ENCODE data around the gene ELMO3.

Gene ELMO3

GRCh38 chr16:67154578-67155294, 44.2 kb upstream of the ELMO3 start:
- H3K4me1 ChIP-seq, result peaks cover 37 to 56% (median 46%) of the 10 kb centered on the region in 10 experiments
- peaks cover 0 to 6% (median 0%) of the 10 kb centered on the region in 11 experiments; a peak in 3 of 22 replicates for H3K9me3 ChIP-seq (replicated peaks in 1 of 11)
- peaks cover 0 to 13% (median 4%) of the 10 kb centered on the region in 11 experiments; a peak in 14 of 22 replicates for H3K36me3 ChIP-seq
- H4K20me1 ChIP-seq, result peaks cover 69 to 97% (median 87%) of the 10 kb centered on the region in 11 experiments
- TF ChIP-seq Cebpa-rat (IDR thresholded peaks at IDR 0.05), result no peak
- peak overlapping the region; percentile 52 to 88 (median 71) for H3K4me2 ChIP-seq
- no peak overlapping the region for H3K27ac ChIP-seq
- 0 out of 22 replicates have a peak overlapping the region, but pooled peaks of 1 of the 11 experiments have one; percentile 7 for H3K9ac ChIP-seq
- no peak overlapping the region for H3K4me3 ChIP-seq
- H3K27me3 ChIP-seq, result peaks cover 20 to 55% (median 43%) of the 10 kb centered on the region in 11 experiments

GRCh38 chr16:67155295-67156142, 43.4 kb upstream of the ELMO3 start:
- peaks cover 13 to 47% (median 35%) of the 10 kb centered on the region in 11 experiments for H3K27me3 ChIP-seq
- TF ChIP-seq Cebpa-rat (IDR thresholded peaks at IDR 0.05), result no peak

GRCh38 chr16:67156143-67156844, 42.6 kb upstream of the ELMO3 start:
- no peak overlapping the region for H3K9ac ChIP-seq
- TF ChIP-seq Cebpa-rat (IDR thresholded peaks at IDR 0.05), result no peak
- peaks cover 54 to 84% (median 72%) of the 10 kb centered on the region in 11 experiments for H4K20me1 ChIP-seq
- H3K27me3 ChIP-seq, result peaks cover 7 to 44% (median 31%) of the 10 kb centered on the region in 11 experiments
- peak overlapping the region in 8 of 11 experiments; percentile 7 to 81 (median 70); a peak in 13 of 22 replicates for H3K4me2 ChIP-seq
- H3K36me3 ChIP-seq, result peaks cover 0 to 10% (median 0%) of the 10 kb centered on the region in 11 experiments; a peak in 2 of 22 replicates
- no peaks in the 10 kb centered on the region for H3K9me3 ChIP-seq (replicated peaks in 1 of 11)
- H3K4me3 ChIP-seq, result no peak overlapping the region
- peaks cover 29 to 54% (median 36%) of the 10 kb centered on the region in 10 experiments for H3K4me1 ChIP-seq
- H3K27ac ChIP-seq, result no peak overlapping the region

More at GRCh38 chr16:67155295-67156142, 43.4 kb upstream of the ELMO3 start:
- Histone ChIP-seq H3K4me3 (no peak overlapping the region), H4K20me1 (peaks cover 61 to 89% (median 79%) of the 10 kb centered on the region in 11 experiments), H3K36me3 (peaks cover 0 to 10% (median 0%) of the 10 kb centered on the region in 11 experiments; a peak in 2 of 22 replicates), H3K9me3 (replicated peaks in 1 of 11) (no peaks in the 10 kb centered on the region), H3K9ac (0 out of 22 replicates have a peak overlapping the region, but pooled peaks of 1 of the 11 experiments have one; percentile 7), H3K27ac (no peak overlapping the region), H3K4me2 (peak overlapping the region; percentile 52 to 88 (median 71)), H3K4me1 (peaks cover 31 to 56% (median 39%) of the 10 kb centered on the region in 10 experiments)

- no peak overlapping the region for H3K4me3 ChIP-seq
- TF ChIP-seq Cebpa-rat (IDR thresholded peaks at IDR 0.05), result no peak
- peaks cover 36 to 59% (median 43%) of the 10 kb centered on the region in 10 experiments for H3K4me1 ChIP-seq
- peaks cover 53 to 84% (median 73%) of the 10 kb centered on the region in 11 experiments for H4K20me1 ChIP-seq
- H3K4me2 ChIP-seq, result peak overlapping the region in 7 of 11 experiments; percentile 2 to 100 (median 96); a peak in 5 of 22 replicates
- peaks cover 0 to 10% (median 0%) of the 10 kb centered on the region in 11 experiments; a peak in 2 of 22 replicates for H3K36me3 ChIP-seq
- peaks cover 11 to 44% (median 31%) of the 10 kb centered on the region in 11 experiments for H3K27me3 ChIP-seq
- H3K27ac ChIP-seq, result no peak overlapping the region
- no peaks in the 10 kb centered on the region for H3K9me3 ChIP-seq (replicated peaks in 1 of 11)
- no peak overlapping the region for H3K9ac ChIP-seq
These were observed 41.7 kb upstream of the ELMO3 start for GRCh38 chr16:67157106-67157748.

- peak overlapping the region in 2 of 11 experiments; percentile 80 to 84; a peak in 2 of 22 replicates for H3K9ac ChIP-seq
- H3K4me3 ChIP-seq, result peak overlapping the region in 6 of 10 experiments; percentile 77 to 97 (median 94); a peak in 6 of 20 replicates
- H3K4me2 ChIP-seq, result peak overlapping the region; percentile 80 to 100 (median 97)
- peaks cover 43 to 67% (median 51%) of the 10 kb centered on the region in 10 experiments for H3K4me1 ChIP-seq
- H3K27me3 ChIP-seq, result peaks cover 20 to 44% (median 32%) of the 10 kb centered on the region in 11 experiments
- TF ChIP-seq Cebpa-rat (IDR thresholded peaks at IDR 0.05), result no peak
- H3K27ac ChIP-seq, result peak overlapping the region in 1 of 11 experiments; percentile 72; a peak in 1 of 22 replicates
- peaks cover 0 to 10% (median 0%) of the 10 kb centered on the region in 11 experiments; a peak in 2 of 22 replicates for H3K36me3 ChIP-seq
- H4K20me1 ChIP-seq, result peaks cover 57 to 84% (median 74%) of the 10 kb centered on the region in 11 experiments
- H3K9me3 ChIP-seq (replicated peaks in 1 of 11), result no peaks in the 10 kb centered on the region
These were observed 40.9 kb upstream of the ELMO3 start for GRCh38 chr16:67157892-67158635.

GRCh38 chr16:67158637-67159600, 40.0 kb upstream of the ELMO3 start:
- Histone ChIP-seq H3K9me3 (replicated peaks in 1 of 11) (no peaks in the 10 kb centered on the region), H3K4me2 (peak overlapping the region; percentile 80 to 100 (median 97)), H3K27ac (peak overlapping the region; percentile 55 to 76 (median 68); a peak in 21 of 22 replicates), H4K20me1 (peaks cover 61 to 84% (median 81%) of the 10 kb centered on the region in 11 experiments), H3K36me3 (peaks cover 0 to 7% (median 0%) of the 10 kb centered on the region in 11 experiments; a peak in 2 of 22 replicates), H3K4me1 (peaks cover 51 to 75% (median 59%) of the 10 kb centered on the region in 10 experiments), H3K27me3 (peaks cover 28 to 50% (median 39%) of the 10 kb centered on the region in 11 experiments), H3K4me3 (peak overlapping the region; percentile 77 to 97 (median 92)), H3K9ac (peak overlapping the region; percentile 71 to 89 (median 81))
- TF ChIP-seq Cebpa-rat (IDR thresholded peaks at IDR 0.05), result no peak
